ENCODE results near the gene C1S. TPM values are rescaled to one million over a fixed set of nuclear protein-coding genes. Genes with fewer than 3 reads are reported as not detected.
"Not testable (repeated sequence)": the region's sequence is repeated elsewhere in the genome, so short reads cannot be mapped to it uniquely, and the experiment has no call there.

The C1S gene
- total RNA-seq, 1 experiment from 2014 or later: 0.56 TPM

DNA sequence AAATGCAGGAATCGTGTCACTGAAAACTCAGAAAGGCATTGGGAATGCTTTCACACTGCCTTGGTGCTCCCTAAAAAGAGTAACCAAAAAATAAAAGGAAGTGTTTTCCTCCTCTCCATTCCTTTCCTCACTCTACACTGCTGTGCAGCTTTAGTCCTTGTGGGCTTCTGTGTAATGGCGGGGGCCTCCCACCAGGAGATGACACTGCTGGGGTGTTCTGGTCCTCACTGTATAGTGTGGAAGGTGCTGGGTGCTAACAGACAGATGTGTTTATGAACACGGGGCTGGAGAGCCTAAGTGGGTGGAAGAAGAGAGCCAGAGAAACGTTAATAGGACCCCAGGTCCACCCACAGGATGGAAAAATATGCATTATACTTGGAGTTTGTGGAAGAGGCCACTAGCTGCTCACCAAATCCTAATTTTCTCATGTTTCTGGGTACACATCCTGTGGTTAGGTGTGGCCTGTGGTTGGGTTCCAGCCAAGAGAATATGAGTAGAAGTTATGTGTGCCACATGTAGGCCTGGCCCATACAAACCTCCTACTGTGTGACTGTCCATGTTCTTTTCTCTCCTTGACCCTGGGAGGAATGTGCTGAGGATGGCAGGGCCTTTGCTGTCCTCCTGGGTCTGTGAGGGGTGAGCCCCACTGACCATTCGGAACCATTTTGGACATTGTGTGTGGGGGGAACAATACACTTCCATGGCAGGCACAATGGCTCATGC is 14.0 kb upstream of the C1S start:
- no peak for DNase-seq (ENCODE audit: low spot score)

DNA sequence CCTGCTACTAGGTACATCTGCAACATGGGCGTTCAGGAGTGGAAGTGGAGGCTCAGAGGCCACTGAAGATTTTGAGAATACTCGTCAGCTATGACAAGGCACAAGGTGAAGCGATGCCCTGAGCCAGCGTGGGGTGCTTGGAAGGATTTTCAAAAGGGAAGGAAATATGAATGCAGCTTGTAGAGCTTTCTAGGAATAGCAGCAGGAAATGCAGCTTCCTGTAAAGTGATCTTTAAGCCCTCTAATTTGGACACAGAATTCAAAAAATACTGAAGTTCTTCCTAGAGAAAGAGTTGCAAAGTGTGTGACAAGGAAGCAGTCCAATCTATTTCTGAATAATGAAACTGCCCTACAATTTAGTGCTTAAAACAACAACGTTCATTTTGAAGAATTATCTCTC is 13.2 kb upstream of the C1S start:
- DNase-seq (ENCODE audit: low spot score): no peak

GRCh38 chr12:7049445-7049951 is 11.0 kb upstream of the C1S start:
- DNase-seq (ENCODE audit: low spot score): not testable (repeated sequence)

- not testable (repeated sequence) for DNase-seq (ENCODE audit: low spot score)
Observed at GRCh38 chr12:7049973-7050372, 10.5 kb upstream of the C1S start.

DNA sequence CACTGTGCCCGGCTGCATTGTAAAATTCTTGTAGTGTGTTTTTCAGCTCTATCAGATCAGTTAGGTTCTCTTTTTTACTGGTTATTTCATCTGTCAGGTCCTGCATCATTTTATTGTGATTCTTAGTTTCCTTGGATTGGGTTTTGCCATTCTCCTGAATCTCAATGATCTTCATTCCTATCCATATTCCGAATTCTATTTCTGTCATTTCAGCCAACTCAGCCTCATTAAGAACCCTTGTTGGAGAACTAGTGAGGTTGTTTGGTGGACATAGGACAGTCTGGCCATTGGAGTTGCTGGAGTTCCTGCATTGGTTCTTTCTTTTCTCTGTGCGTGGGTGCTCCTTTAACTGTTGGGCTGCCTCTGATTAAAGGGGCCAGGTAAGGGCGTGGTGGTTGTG is 5.6 kb upstream of the C1S start:
- DNase-seq (ENCODE audit: low spot score): no peak

GRCh38 chr12:7055736-7056135 is 4.8 kb upstream of the C1S start:
- DNase-seq (ENCODE audit: low spot score): not testable (repeated sequence)

- no peak for DNase-seq (ENCODE audit: low spot score)
Observed at GRCh38 chr12:7058163-7058845, 2.2 kb upstream of the C1S start.

- no peak for DNase-seq (ENCODE audit: low spot score)
Observed at GRCh38 chr12:7058850-7059395, 1.6 kb upstream of the C1S start.

DNA sequence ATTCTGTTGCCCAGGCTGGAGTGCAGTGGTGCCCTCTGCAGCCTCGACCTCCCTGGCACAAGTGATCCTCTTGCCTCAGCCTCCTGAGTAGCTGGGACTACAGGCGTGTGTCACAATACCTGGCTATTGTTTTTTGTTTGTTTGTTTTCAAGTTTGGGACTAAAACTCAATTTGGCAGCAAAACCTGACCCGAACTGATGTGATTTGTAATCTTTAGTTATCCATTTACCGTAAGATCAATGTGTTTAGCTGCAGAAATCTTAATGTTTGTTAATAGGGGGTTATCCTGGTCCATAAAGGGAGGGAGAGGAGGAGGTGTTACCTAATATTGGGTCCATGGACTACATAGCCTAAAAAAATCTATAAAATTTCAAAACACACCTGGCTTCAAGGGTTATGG is 738 bp upstream of the C1S start:
- DNase-seq (ENCODE audit: low spot score): no peak

GRCh38 chr12:7061138-7061537 is 620 bp downstream of the C1S start:
- no peak for DNase-seq (ENCODE audit: low spot score)

DNA sequence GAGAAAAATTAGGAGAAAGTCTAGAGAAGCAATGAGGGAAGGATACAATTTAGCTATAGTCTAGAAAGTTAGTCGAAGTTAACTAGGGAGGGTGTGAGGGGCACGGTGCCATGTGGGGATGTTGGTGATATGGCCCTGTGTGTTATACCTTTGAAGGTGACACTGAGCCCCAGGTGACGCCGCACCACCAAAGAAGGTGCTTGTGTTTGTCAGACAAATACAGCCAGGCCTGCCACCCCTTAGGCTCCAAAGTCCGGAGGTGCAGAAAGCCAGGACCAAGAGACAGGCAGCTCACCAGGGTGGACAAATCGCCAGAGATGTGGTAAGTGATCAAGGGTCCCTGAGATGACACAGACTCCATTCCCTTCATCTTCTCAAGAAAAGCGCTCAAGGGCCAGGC is 1.1 kb downstream of the C1S start:
- no peak for DNase-seq (ENCODE audit: low spot score)

DNA sequence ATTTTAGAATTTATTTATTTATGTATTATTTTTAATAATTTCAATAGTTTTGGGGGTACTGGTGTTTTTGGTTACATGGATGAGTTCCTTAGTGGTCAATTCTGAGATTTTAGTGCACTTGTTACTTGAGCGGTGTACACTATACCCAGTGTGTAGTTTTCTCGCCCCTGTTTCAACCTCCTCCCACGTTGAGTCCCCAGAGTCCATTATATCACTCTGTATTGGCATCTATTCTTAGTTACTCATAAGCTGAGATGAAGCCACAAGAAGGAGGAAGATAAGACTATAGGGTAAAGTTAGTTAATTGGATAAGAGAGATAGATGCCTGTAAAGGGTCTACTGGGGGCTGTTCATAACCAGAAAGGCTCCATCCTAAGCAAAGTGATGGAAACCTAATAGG is 4.0 kb downstream of the C1S start:
- DNase-seq (ENCODE audit: low spot score): no peak

DNA sequence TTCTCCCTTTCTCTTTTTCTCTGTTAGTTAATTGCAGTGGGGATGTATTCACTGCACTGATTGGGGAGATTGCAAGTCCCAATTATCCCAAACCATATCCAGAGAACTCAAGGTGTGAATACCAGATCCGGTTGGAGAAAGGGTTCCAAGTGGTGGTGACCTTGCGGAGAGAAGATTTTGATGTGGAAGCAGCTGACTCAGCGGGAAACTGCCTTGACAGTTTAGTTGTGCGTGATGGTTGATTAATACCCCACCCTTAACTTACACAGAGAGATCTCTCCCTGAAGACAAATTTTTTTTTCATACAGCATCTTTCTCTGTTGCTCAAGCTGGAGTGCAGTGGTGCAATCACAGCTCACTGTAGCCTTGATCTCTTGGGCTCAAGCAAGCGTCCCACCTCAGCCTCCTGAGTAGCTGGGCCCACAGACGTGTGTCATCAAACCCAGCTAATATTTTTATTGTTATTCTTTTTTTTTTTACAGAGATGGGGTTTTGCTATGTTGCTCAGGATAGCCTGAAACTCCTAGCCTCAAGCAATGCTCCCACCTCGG is 4.6 kb downstream of the C1S start:
- DNase-seq (ENCODE audit: low spot score): no peak

DNA sequence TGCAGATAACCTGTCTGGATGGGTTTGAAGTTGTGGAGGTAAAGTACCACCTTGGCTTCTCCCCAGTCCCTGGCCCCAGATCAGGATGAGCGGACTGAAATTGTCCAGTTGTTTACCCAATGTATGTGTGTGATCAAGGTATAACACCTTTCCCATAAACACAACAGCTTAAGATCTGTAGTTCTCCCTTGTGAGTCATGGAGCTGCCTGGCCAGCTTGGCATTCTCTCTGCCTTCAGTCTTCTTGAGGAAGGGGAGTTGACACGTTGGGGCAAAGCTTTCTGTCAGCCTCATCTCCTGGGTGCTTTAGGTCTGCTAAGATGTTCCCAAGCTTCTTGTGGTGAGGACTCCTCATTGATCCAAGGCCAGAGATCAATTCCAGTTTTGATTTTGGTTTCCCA is 6.1 kb downstream of the C1S start:
- DNase-seq (ENCODE audit: low spot score): no peak

- no peak for DNase-seq (ENCODE audit: low spot score)
Observed at GRCh38 chr12:7067096-7067495, 6.6 kb downstream of the C1S start.

- no peak for DNase-seq (ENCODE audit: low spot score)
Observed at GRCh38 chr12:7068240-7068993, 7.9 kb downstream of the C1S start.

DNA sequence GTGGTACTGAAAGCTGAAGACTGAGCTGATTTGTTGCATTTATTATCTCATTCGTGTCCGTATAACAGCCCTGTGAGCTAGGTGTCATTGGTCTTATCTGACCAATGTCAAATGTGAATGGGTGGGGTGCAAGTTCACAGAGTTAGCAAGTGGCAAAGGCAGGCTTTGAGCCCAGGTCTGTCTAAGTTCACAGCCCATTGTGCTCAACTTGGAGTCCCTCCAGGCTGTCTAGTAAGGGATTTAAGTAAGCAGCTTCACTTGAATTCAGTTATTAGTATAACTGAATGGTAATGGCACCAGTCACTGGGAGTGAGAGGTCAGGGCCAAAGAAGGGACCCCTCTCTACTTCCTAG is 8.5 kb downstream of the C1S start:
- no peak for DNase-seq (ENCODE audit: low spot score)

GRCh38 chr12:7069386-7069785 is 8.9 kb downstream of the C1S start:
- no peak for DNase-seq (ENCODE audit: low spot score)

- DNase-seq (ENCODE audit: low spot score): no peak
Observed at GRCh38 chr12:7072035-7072434, 11.5 kb downstream of the C1S start.

DNA sequence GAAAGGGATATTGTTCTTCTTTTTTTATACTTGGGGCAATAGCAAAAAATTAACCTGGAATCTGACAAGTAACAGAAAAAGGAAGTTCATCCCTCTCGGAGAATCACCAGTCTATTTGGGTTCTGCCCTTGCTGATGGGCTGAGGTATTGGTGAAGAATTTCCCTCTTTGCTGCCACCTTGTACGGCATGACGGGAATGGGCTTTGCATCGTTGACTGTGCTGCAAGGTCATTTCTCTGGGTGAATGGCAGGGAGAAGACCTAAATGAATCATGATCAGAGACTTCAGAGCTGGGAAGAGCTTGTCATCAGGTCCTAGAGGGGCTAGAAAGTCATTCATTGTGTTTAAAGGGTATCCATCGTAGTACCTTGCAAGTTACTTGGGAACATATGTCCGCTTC is 12.0 kb downstream of the C1S start:
- DNase-seq (ENCODE audit: low spot score): no peak

GRCh38 chr12:7073946-7074345 is 13.4 kb downstream of the C1S start:
- DNase-seq (ENCODE audit: low spot score): no peak

DNA sequence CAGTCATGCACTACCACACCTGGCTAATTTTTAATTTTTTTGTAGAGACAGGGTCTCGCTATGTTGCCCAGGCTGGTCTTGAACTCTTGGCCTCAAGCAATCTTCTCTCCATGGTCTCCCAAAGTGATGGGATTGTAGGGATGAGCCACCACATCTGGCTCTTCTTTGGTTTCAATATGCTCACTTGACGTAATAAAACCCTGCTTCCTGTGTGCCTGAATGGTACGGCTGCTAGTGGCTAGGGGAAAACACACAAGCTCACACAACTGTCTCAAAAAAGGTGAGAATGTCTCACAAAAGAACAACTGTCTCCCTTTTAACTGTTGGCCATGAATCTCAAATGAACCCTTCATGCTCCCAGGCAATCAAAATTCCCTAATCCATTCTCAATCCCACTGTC is 15.0 kb downstream of the C1S start:
- no peak for DNase-seq (ENCODE audit: low spot score)
